DOHH2 (cell line): ENCODE data around the gene CCSER2.

Source experiments
- H3F3A ChIP-seq: fragments of 200-600 bp; sonication (generic), shearing (Covaris generic); 2 replicates; pipeline ENCODE4 v1.6.0; 2016; ENCODE audit warnings: antibody characterized with exemption, mild to moderate bottlenecking; ENCODE audit not compliant: control insufficient read depth, insufficient read depth
- H3K27ac ChIP-seq: fragments of 200-600 bp; sonication (generic); 2 replicates; pipeline ENCODE4 v1.5.1; 2014; ENCODE audit warnings: low read depth, mild to moderate bottlenecking, low read length, moderate library complexity
- H3K27me3 ChIP-seq: fragments of 200-600 bp; sonication (generic); 2 replicates; pipeline ENCODE4 v1.6.1; 2014; ENCODE audit warnings: mild to moderate bottlenecking, low read length, mixed read lengths; ENCODE audit not compliant: control insufficient read depth
- H3K36me3 ChIP-seq: fragments of 200-600 bp; sonication (generic); 2 replicates; pipeline ENCODE4 v1.6.1; 2014; ENCODE audit warnings: mild to moderate bottlenecking, low read length, moderate library complexity, mixed read lengths; ENCODE audit not compliant: control insufficient read depth
- H3K4me1 ChIP-seq: fragments of 200-600 bp; sonication (generic); 2 replicates; pipeline ENCODE4 v1.6.1; 2014; ENCODE audit warnings: mild to moderate bottlenecking, low read length, mixed read lengths; ENCODE audit not compliant: control insufficient read depth
- H3K4me2 ChIP-seq: fragments of 200-600 bp; sonication (generic); 2 replicates; pipeline ENCODE4 v1.6.0; 2014; ENCODE audit warnings: mild to moderate bottlenecking, low read length, moderate library complexity
- H3K4me3 ChIP-seq: fragments of 200-600 bp; sonication (generic); 2 replicates; pipeline ENCODE4 v1.5.1; 2014; ENCODE audit warnings: mild to moderate bottlenecking, low read length, mixed read lengths
- H3K79me2 ChIP-seq: fragments of 200-600 bp; sonication (generic); 2 replicates; pipeline ENCODE4 v1.6.1; 2014; ENCODE audit warnings: mild to moderate bottlenecking, low read length, mixed read lengths; ENCODE audit not compliant: control insufficient read depth
- H3K9me2 ChIP-seq: fragments of 200-600 bp; sonication (generic); replicated peaks from 2 replicates; pipeline ENCODE4 v1.6.1; 2014; ENCODE audit warnings: mild to moderate bottlenecking, low read length, mixed read lengths; ENCODE audit not compliant: control insufficient read depth
- H3K9me3 ChIP-seq: fragments of 200-600 bp; sonication (generic); 2 replicates; pipeline ENCODE4 v1.6.1; 2014; ENCODE audit warnings: antibody characterized with exemption, low read length, mixed read lengths; ENCODE audit not compliant: control insufficient read depth, insufficient read depth
- H4K20me1 ChIP-seq: fragments of 200-600 bp; sonication (generic); 2 replicates; pipeline ENCODE4 v1.6.0; 2014; ENCODE audit warnings: low read depth, mild to moderate bottlenecking, antibody characterized with exemption, low read length, moderate library complexity; ENCODE audit not compliant: control insufficient read depth, insufficient read depth
- EZH2phosphoT487 ChIP-seq: fragments of 200-600 bp; sonication (generic); IDR thresholded peaks from 2 replicates; pipeline ENCODE4 v1.6.1; 2017; ENCODE audit warnings: borderline replicate concordance, mild to moderate bottlenecking, antibody characterized with exemption, low read length, moderate library complexity, mixed read lengths
- TF ChIP-seq, protein P1 (sequence below): fragments of 200-600 bp; sonication (generic); IDR thresholded peaks from one replicate; pipeline ENCODE4 v1.5.1; 2014; ENCODE audit warnings: antibody characterized with exemption, mild to moderate bottlenecking, low read depth, low read length; ENCODE audit not compliant: poor library complexity, severe bottlenecking

Gene CCSER2

DNA sequence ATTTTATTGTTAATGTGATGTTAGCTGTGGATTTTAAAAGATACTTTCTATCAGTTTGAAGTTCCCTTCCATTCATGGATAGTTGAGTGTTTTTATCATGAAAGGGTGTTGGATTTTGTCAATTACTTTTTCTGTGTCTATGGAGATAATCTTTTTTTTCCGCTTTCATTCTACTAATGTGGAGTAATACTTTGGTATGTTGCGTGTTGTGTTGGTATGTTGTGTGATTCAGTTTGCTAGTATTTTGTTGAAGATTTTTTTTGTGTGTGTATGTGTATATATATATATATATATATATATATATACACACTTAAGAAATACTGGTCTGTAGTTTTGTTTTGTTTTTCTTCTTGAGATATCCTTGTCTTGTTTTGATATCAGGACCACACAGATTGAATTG is 100.3 kb downstream of the CCSER2 start:
- Histone ChIP-seq H3K27ac (no peak overlapping the region), H3K9me2 (no peaks in the 10 kb centered on the region), H3K4me2 (no peak overlapping the region), H3K79me2 (no peaks in the 10 kb centered on the region), H3K9me3 (no peaks in the 10 kb centered on the region), H3K4me1 (peaks cover 6% of the 10 kb centered on the region), H3F3A (no peaks in the 10 kb centered on the region), H3K36me3 (no peaks in the 10 kb centered on the region), H3K27me3 (no peaks in the 10 kb centered on the region), H3K4me3 (no peak overlapping the region), H4K20me1 (no peaks in the 10 kb centered on the region)
- no peak for TF ChIP-seq EZH2phosphoT487

DNA sequence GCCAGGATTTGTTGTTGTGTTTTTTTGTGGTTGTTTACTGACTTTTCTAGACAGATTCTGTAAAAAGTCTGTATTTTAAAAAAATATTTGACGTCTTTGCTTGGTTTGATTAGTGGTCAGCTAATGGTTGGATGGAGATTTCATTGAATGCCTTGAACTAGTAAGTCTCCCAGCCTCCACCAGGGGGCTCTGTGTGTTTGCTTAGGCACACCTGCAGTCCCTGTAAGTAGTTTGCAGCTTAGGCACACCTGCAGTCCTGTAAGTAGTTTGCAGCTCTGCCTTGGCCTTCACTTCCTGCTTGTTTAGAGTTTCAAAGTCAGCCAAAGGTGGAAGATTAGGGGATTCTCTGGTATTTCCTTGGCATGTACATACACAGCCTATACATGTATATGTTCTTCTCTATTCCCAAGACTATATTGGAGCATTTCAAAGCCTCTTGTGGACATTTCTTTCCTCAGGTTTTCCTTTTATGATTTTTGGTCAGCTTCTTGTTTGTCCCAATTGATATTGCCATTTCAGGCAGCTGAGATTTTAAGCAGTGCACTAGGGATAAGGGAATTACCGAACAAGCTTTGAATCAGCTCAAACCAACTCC is 101.6 kb downstream of the CCSER2 start:
- Histone ChIP-seq H3K4me3 (no peak overlapping the region), H3K27ac (no peak overlapping the region), H3K27me3 (no peaks in the 10 kb centered on the region), H3K9me2 (no peaks in the 10 kb centered on the region), H3K4me2 (no peak overlapping the region), H3K9me3 (no peaks in the 10 kb centered on the region), H3K79me2 (no peaks in the 10 kb centered on the region), H3K36me3 (no peaks in the 10 kb centered on the region), H3K4me1 (peaks cover 6% of the 10 kb centered on the region), H4K20me1 (no peaks in the 10 kb centered on the region), H3F3A (no peaks in the 10 kb centered on the region)
- no peak for TF ChIP-seq EZH2phosphoT487
- TF ChIP-seq, protein P1, sequence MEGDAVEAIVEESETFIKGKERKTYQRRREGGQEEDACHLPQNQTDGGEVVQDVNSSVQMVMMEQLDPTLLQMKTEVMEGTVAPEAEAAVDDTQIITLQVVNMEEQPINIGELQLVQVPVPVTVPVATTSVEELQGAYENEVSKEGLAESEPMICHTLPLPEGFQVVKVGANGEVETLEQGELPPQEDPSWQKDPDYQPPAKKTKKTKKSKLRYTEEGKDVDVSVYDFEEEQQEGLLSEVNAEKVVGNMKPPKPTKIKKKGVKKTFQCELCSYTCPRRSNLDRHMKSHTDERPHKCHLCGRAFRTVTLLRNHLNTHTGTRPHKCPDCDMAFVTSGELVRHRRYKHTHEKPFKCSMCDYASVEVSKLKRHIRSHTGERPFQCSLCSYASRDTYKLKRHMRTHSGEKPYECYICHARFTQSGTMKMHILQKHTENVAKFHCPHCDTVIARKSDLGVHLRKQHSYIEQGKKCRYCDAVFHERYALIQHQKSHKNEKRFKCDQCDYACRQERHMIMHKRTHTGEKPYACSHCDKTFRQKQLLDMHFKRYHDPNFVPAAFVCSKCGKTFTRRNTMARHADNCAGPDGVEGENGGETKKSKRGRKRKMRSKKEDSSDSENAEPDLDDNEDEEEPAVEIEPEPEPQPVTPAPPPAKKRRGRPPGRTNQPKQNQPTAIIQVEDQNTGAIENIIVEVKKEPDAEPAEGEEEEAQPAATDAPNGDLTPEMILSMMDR, result peak; percentile 95

DNA sequence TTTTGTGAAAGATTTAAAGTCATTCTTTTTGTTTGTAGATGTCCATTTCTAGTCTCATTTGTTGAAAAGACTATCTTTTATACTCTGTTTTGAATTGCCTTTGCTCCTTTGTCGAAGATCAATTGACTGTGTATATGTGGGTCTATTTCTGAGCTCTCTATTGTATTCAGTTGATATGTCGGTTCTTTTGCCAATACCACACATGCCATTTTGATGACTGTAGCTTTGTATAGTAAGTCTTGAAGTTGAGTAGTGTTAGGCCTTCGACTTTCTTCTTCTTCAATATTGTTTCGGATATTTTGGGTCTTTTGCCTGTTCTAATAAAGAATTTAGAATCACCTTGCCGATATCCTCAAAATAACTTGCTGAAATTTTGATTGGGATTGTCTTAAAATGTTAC is 104.5 kb downstream of the CCSER2 start:
- no peak overlapping the region for H3K4me2 ChIP-seq
- peaks cover 6% of the 10 kb centered on the region for H3K4me1 ChIP-seq
- H3K4me3 ChIP-seq, result no peak overlapping the region
- H3K9me3 ChIP-seq, result no peaks in the 10 kb centered on the region
- H3F3A ChIP-seq, result no peaks in the 10 kb centered on the region
- TF ChIP-seq EZH2phosphoT487, result no peak
- TF ChIP-seq, protein P1, result no peak
- no peaks in the 10 kb centered on the region for H3K27me3 ChIP-seq
- H4K20me1 ChIP-seq, result no peaks in the 10 kb centered on the region
- no peak overlapping the region for H3K27ac ChIP-seq
- no peaks in the 10 kb centered on the region for H3K79me2 ChIP-seq
- no peaks in the 10 kb centered on the region for H3K36me3 ChIP-seq
- no peaks in the 10 kb centered on the region for H3K9me2 ChIP-seq

DNA sequence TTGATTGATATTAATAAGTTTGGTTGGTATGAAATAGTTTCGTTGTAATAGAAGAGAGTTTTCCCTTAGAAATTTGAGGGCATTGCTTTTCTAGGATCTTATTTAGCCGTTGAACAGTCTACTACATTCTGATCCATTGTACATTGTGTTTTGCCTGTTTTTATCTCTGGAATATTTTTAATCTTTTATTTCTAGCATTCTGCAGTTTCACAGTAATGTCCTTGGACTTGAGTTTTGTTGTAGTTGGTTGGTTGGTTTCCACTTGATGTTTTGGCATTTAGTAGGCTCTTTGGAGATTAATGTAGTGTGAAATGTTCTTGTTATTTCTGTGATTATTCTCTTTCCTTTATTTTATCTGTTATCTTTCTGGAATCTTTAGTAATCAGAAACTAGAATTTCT is 112.4 kb downstream of the CCSER2 start:
- no peaks in the 10 kb centered on the region for H3K9me3 ChIP-seq
- no peak overlapping the region for H3K27ac ChIP-seq
- H3K79me2 ChIP-seq, result no peaks in the 10 kb centered on the region
- no peak for TF ChIP-seq EZH2phosphoT487
- TF ChIP-seq, protein P1, result no peak
- H3K4me1 ChIP-seq, result no peaks in the 10 kb centered on the region
- H3K4me3 ChIP-seq, result no peak overlapping the region
- no peaks in the 10 kb centered on the region for H3F3A ChIP-seq
- H3K27me3 ChIP-seq, result no peaks in the 10 kb centered on the region
- no peaks in the 10 kb centered on the region for H3K9me2 ChIP-seq
- H4K20me1 ChIP-seq, result no peaks in the 10 kb centered on the region
- no peak overlapping the region for H3K4me2 ChIP-seq
- H3K36me3 ChIP-seq, result no peaks in the 10 kb centered on the region; the same call in 1 of the 2 replicates
